HG03196 (cell line): ENCODE measurements around the gene C1orf21.

Source experiments
- ATAC-seq: cut with Tn5 transposase; IDR thresholded peaks from one replicate; pipeline ENCODE4 v1.9.1; 2021; ENCODE audit not compliant: unreplicated experiment

Gene C1orf21

GRCh38 chr1:184409011-184409410 lies 22.2 kb downstream of the C1orf21 start:
- no peak for ATAC-seq

- ATAC-seq = no peak
These were observed 25.6 kb downstream of the C1orf21 start for GRCh38 chr1:184412472-184412871.

GRCh38 chr1:184416481-184416880 lies 29.7 kb downstream of the C1orf21 start:
- no peak for ATAC-seq

- ATAC-seq = no peak
These were observed 30.1 kb downstream of the C1orf21 start for GRCh38 chr1:184416946-184417345.

- ATAC-seq = no peak
These were observed 31.1 kb downstream of the C1orf21 start for GRCh38 chr1:184417916-184418315.

GRCh38 chr1:184418652-184419349 lies 32.0 kb downstream of the C1orf21 start:
- ATAC-seq = no peak

- no peak for ATAC-seq
These were observed 32.7 kb downstream of the C1orf21 start for GRCh38 chr1:184419350-184420161.

GRCh38 chr1:184422490-184423233 lies 35.8 kb downstream of the C1orf21 start:
- no peak for ATAC-seq

GRCh38 chr1:184423649-184424048 lies 36.8 kb downstream of the C1orf21 start:
- ATAC-seq = no peak

- ATAC-seq = no peak
These were observed 37.3 kb downstream of the C1orf21 start for GRCh38 chr1:184424157-184424556.

- ATAC-seq = no peak
These were observed 38.1 kb downstream of the C1orf21 start for GRCh38 chr1:184424945-184425344.

- ATAC-seq = no peak
These were observed 38.8 kb downstream of the C1orf21 start for GRCh38 chr1:184425449-184426277.

- no peak for ATAC-seq
These were observed 39.4 kb downstream of the C1orf21 start for GRCh38 chr1:184426278-184426674.

- ATAC-seq = no peak
These were observed 40.9 kb downstream of the C1orf21 start for GRCh38 chr1:184427722-184428121.

GRCh38 chr1:184428604-184429003 lies 41.8 kb downstream of the C1orf21 start:
- no peak for ATAC-seq

- no peak for ATAC-seq
These were observed 42.5 kb downstream of the C1orf21 start for GRCh38 chr1:184429335-184429734.

- ATAC-seq = no peak
These were observed 47.2 kb downstream of the C1orf21 start for GRCh38 chr1:184433956-184434502.

GRCh38 chr1:184437291-184437690 lies 50.5 kb downstream of the C1orf21 start:
- ATAC-seq = no peak

GRCh38 chr1:184438363-184438762 lies 51.5 kb downstream of the C1orf21 start:
- ATAC-seq = no peak

- no peak for ATAC-seq
These were observed 55.4 kb downstream of the C1orf21 start for GRCh38 chr1:184442260-184442659.
